ENCODE measurements around the gene KLHL26.
"Not testable (repeated sequence)": the region's sequence is repeated elsewhere in the genome, so short reads cannot be mapped to it uniquely, and the experiment has no call there.

The KLHL26 gene

GRCh38 chr19:18666784-18667183, 30.0 kb downstream of the KLHL26 start:
- no peak for DNase-seq (ENCODE audit: low read depth)

DNA sequence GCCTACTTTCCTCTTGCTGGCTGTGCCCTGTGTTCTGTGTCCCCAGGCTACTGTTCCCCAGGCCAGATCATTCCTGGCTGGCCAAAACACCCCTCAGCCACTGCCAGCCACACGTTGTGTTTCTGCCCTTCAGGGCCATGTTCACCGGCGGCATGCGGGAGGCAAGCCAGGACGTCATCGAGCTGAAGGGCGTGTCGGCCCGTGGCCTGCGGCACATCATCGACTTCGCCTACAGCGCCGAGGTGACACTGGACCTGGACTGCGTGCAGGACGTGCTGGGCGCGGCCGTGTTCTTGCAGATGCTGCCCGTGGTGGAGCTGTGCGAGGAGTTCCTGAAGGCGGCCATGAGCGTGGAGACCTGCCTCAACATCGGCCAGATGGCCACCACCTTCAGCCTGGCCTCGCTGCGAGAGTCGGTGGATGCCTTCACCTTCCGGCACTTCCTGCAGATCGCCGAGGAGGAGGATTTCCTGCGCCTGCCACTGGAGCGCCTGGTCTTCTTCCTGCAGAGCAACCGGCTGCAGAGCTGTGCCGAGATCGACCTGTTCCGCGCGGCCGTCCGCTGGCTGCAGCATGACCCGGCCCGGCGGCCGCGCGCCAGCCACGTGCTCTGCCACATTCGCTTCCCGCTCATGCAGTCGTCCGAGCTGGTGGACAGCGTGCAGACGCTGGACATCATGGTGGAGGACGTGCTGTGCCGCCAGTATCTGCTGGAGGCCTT, 30.9 kb downstream of the KLHL26 start:
- DNase-seq (ENCODE audit: low read depth), result no peak

- DNase-seq (ENCODE audit: low read depth), result no peak
Measured at GRCh38 chr19:18668252-18668631, 31.4 kb downstream of the KLHL26 start.

DNA sequence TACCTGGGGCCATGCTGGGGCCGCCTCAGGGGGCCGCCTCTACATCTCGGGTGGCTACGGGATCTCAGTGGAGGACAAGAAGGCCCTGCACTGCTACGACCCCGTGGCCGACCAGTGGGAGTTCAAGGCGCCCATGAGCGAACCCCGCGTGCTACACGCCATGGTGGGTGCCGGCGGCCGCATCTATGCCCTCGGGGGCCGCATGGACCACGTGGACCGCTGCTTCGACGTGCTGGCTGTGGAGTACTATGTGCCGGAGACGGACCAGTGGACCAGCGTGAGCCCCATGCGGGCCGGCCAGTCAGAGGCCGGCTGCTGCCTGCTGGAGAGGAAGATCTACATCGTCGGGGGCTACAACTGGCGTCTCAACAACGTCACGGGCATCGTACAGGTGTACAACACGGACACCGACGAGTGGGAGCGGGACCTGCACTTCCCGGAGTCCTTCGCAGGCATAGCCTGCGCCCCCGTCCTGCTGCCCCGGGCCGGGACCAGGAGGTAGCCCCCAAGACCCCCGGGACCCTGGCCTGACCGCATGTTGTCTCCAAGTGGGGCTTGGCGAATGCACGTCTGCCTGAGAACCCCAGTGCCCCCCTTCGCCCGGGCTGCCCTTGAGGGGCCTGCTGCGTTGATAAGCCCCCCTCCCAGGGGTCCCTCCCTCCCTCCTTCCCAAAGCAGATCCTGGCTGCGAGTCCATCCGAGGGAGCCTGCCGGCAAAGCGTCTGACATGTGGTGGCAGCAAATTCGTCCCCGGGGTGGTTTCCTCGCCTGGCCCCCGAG, 32.1 kb downstream of the KLHL26 start:
- no peak for DNase-seq (ENCODE audit: low read depth)

- DNase-seq (ENCODE audit: low read depth), result peak; percentile 54
Measured at GRCh38 chr19:18669524-18669817, 32.6 kb downstream of the KLHL26 start.

DNA sequence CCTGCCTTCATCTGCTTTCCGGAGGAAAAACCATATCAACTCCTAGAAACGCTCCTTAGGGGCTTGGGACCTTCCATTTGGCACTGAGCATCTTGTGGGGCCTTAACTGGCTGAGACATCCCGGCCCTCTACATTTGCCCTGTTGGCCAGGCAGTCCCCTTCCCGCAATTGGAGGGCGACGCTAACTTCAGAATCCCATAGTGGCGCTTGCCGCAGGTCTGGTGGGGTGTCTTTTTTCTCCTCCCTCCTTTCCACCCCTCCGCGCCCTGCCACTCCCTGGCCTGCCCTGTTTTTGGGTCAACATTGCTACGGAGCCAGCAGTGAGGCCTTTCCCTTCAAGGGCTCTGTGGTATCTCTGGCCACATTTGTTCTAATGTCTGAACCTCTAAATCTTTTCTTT, 33.1 kb downstream of the KLHL26 start:
- DNase-seq (ENCODE audit: low read depth), result no peak

DNA sequence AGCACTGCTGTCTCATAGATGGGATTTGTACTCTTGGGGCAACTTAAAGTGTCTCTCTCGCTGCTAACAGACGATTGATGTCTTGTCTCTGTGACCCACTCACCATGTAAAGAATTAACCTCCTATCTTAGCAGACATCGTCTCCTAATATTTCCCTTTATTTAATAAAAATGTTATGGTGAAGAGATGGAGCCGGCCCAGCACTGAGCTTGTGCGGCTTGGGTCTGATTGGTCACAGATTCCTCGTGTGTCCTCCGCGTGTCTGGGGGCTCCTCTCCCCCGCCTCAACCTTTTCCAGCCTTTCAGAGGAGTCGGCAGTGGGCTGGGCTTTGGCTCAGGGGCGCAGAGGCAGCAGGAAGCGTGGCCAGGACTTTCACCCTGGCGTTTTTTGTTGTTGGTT, 33.5 kb downstream of the KLHL26 start:
- no peak for DNase-seq (ENCODE audit: low read depth)

DNA sequence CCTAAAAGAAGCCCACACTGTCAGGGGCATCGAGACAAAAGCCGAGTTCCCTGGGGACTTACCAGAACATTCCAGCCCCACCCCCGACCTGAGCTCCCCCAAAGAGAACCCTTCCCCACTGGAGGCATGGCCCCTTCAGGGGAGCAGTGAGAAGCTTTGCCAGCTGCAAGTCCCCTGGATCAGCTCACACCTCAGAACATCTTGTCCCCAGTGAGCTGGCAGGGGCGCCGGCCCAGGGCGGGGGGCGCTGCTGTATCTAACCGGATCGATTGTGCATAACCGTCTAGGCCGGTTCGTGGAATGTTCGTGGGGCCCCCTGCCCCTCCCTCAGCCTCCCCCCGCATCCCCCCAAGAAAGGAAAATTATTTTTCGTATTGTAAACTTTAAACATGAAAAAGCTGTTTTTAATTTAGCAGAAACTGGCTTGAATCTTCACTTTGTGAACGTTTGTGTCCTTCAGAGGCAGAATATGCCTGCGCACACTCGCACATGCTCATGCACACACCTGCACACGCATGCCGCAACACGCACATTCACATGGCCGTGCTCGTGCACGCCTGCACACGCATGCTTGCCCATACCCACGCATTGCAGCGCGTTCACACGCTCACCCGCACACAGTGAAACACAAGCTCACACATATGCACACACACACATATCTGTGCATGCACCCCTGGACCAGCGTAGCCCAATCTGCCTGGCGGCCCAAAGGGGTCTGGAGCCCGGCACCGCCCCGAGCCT, 34.6 kb downstream of the KLHL26 start:
- DNase-seq (ENCODE audit: low read depth), result no peak

GRCh38 chr19:18672044-18672451, 35.2 kb downstream of the KLHL26 start:
- no peak for DNase-seq (ENCODE audit: low read depth)

DNA sequence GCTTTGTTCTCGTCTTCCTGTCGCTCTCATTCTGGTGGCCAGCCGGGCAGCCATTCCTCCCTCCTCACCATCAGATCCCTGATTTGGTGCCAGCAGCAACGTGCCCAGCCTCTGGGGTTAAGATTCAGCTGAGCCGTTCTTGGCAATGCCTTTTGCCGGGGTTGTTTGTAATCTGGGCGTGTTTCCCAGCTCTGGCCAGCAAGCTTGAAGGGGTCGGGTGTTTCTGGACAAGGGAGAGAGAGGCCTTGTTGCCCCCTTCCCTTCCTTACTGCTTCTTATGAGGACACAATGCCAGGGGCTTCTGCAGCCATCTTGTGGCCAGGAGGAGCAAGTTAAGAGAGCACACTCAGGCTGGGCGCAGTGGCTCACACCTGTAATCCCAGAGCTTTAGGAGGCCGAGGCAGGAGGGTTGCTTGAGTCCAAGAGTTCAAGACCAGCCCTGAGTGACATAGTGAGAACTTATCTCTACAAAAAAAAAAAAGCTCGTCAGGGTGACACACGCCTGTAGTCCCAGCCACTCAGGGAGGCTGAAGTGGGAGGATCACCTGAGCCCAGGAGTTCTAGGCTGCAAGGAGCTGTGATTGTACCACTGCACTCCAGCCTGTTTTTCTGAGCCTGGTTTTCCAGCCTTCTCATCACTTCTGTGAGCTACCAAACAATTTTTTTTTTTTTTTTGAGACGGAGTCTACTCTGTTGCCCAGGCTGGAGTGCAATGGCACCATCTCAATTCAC, 35.9 kb downstream of the KLHL26 start:
- no peak for DNase-seq (ENCODE audit: low read depth)

GRCh38 chr19:18674616-18675015, 37.8 kb downstream of the KLHL26 start:
- peak; percentile 42 for DNase-seq (ENCODE audit: low read depth)

DNA sequence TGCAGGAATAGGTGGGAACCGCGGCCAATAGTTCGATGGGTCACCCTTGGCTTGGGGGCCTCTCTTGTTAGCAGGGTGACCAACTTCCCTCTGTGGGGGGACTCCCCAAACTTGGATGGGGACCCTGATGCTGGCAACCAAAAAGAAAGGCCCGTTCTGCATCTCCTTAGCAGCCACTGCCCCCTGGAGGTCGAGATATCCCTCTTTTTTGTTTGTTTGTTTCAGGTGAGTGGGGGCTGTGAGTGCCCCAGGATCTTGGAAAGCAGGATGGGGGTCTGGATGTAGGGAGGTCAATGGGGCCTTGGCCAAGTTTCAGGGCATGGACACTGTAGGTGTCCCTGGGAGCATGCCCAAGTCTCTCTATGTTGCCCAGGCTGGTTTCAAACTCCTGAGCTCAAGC, 39.0 kb downstream of the KLHL26 start:
- peak; percentile 48 for DNase-seq (ENCODE audit: low read depth)

GRCh38 chr19:18676692-18677091, 39.9 kb downstream of the KLHL26 start:
- DNase-seq (ENCODE audit: low read depth), result no peak

GRCh38 chr19:18677156-18677555, 40.3 kb downstream of the KLHL26 start:
- DNase-seq (ENCODE audit: low read depth), result no peak

DNA sequence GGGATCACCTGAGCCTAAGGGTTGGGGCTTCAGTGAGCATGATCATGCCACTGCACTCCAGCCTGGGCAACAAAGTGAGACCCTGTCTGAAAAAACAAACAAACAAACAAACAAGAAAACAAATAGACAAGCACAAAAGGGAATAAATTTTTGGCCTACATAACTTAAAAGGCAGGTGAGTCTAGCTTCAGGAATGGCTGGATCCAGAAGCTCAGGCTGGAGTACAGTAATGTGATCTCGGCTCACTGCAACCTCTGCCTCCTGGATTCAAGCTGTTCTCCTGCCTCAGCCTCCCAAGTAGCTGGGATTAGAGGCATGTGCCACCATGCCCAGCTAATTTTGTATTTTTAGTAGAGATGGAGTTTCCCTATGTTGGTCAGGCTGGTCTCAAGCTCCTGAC, 43.3 kb downstream of the KLHL26 start:
- DNase-seq (ENCODE audit: low read depth), result not testable (repeated sequence)

- no peak for DNase-seq (ENCODE audit: low read depth)
Measured at GRCh38 chr19:18682807-18683108, 45.9 kb downstream of the KLHL26 start.

GRCh38 chr19:18683109-18683957, 46.5 kb downstream of the KLHL26 start, which contains the start of gene CRTC1:
CRTC1 (plus strand) TSS chr19:18683680; CDS start chr19:18683703, 23 bp downstream.
- peak; percentile 88 for DNase-seq (ENCODE audit: low read depth)

DNA sequence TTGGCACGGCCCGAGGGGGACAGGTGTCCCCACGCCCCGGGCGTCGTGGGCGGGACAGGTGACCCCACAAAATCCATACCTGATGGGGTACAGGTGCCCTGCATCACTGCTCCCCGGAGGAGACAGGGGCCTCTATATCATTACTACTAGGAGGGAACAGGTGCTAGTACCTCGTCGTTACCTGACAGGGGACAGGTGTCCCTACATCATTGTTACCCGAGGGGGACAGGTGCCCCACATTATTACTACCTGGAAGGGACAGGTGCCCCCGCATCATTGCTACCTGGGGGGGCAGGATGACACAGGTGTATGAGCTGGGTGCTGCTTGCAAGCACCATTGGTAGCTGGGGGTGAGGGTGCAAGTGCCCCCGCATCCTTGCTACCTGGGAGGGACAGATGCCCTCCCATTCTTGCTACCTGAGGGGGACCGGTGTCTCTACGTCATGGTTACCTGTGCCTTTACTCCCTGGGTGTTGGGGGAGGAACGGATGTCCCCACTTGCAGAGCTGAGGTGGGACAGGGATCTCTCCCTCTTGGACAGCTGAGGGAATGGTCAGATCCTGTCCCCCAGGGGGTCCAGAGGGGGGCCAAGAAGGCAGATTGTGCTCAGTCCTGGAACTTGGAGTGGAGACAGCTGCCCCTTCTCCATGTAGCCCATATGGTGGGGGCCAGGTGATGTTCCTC, 47.3 kb downstream of the KLHL26 start:
- no peak for DNase-seq (ENCODE audit: low read depth)

DNA sequence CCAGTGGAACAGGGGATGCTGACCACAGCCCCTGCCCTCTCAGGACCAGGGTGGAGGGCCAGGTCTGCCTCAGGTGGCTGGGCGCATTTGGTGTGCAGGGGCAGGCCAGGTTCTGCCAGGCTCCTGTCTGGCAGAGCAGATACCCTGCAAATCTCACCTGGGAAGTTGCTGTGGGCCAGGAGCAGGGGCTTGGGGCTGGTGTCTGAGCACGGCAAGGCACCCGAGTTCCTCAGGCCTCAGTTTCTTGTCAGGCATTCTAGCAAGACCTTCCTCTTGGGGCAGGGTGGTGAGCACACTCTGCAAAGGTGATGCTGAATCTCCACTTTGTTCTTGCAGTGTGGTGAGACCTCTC, 47.8 kb downstream of the KLHL26 start:
- no peak for DNase-seq (ENCODE audit: low read depth)

- no peak for DNase-seq (ENCODE audit: low read depth)
Measured at GRCh38 chr19:18685597-18686190, 48.9 kb downstream of the KLHL26 start.

All from ELR (cell line).